HCT116 (cell line): ENCODE data around the gene RNF4. TPM values are rescaled to one million over a fixed set of nuclear protein-coding genes. Genes with fewer than 3 reads are reported as not detected.

ENCODE experiments used
- ATAC-seq: fragments of 200-7000 bp; cut with Tn5 transposase; 2 replicates; pipeline ENCODE4 v1.9.1; 2020; ENCODE audit warnings: mild to moderate bottlenecking, moderate library complexity
- BruUV-seq: library from RNA; stranded (reverse); fragments of 400-500 nt; replicated peaks from 2 replicates; lab custom pipeline; 2021; lab: Mats Ljungman, UMichigan
- CTCF ChIA-PET: fragments of 300-600 bp; sonication (Branson Sonifier 250); formaldehyde crosslinking; loops from one replicate; lab custom pipeline; 2021; ENCODE audit warnings: antibody characterized with exemption; lab: Charles Lee
- POLR2A ChIA-PET: fragments of 300-600, 350-600 bp; sonication (Branson Sonifier 250); formaldehyde crosslinking; loops from one replicate; lab custom pipeline; 2021; ENCODE audit warnings: antibody characterized with exemption; lab: Charles Lee
- RAD21 ChIA-PET, 2 experiments: fragments of 300-600 bp; sonication (Branson Sonifier 250); formaldehyde crosslinking; loops; one replicate each; lab custom pipeline; 2023; ENCODE audit warnings: low total read pairs in 2 of 2; ENCODE audit not compliant: uncharacterized antibody in 2 of 2, unreplicated experiment in 2 of 2, low non-redundant PET in 1 of 2; lab: Charles Lee
- DNase-seq: peaks from one replicate; pipeline ENCODE4 v3.0.0-alpha.2; 2010; ENCODE audit warnings: low read depth, low spot score
- H2AFZ ChIP-seq: fragments of 200-600 bp; shearing (Covaris generic), sonication (generic); 2 replicates; pipeline ENCODE4 v1.6.1; 2017; ENCODE audit warnings: low read depth, mixed run types, mixed read lengths, antibody characterized with exemption, low read length; ENCODE audit not compliant: poor library complexity, severe bottlenecking
- H3K27ac ChIP-seq: 2 replicates; pipeline ENCODE4 v1.5.1; 2012; ENCODE audit warnings: low read depth, low read length
- H3K27me3 ChIP-seq: fragments of 200-600 bp; sonication (generic); 2 replicates; pipeline ENCODE4 v1.6.1; 2016; ENCODE audit warnings: mixed run types, low read length, mixed read lengths; ENCODE audit not compliant: insufficient read depth
- H3K36me3 ChIP-seq, 2 experiments: fragments of 200-500 bp in 1 of 2; fragments of 200-600 bp in 1 of 2; sonication (Bioruptor generic) in 1 of 2; sonication (generic) in 1 of 2; 2 replicates each; pipeline versions ENCODE4 v1.5.1 to v1.6.1; 2014 to 2016; ENCODE audit warnings: low read length in 2 of 2, inconsistent platforms in 1 of 2, mixed read lengths in 1 of 2, mixed run types in 1 of 2; ENCODE audit not compliant: insufficient read depth in 2 of 2, control insufficient read depth in 1 of 2
- H3K4me1 ChIP-seq, 2 experiments: fragments of 200-600 bp in 1 of 2; sonication (generic) in 1 of 2; 2 replicates each; pipeline versions ENCODE4 v1.5.1 to v1.6.1; 2012 to 2017; ENCODE audit warnings: low read length in 2 of 2, inconsistent platforms in 1 of 2, mild to moderate bottlenecking in 1 of 2, mixed read lengths in 1 of 2, mixed run types in 1 of 2, moderate library complexity in 1 of 2; ENCODE audit not compliant: insufficient read depth in 2 of 2, control insufficient read depth in 1 of 2
- H3K4me2 ChIP-seq: fragments of 200-600 bp; sonication (generic); 2 replicates; pipeline ENCODE4 v1.6.1; 2017; ENCODE audit warnings: mixed run types, low read length, mixed read lengths
- H3K4me3 ChIP-seq, 2 experiments: fragments of 200-600 bp in 1 of 2; sonication (generic) in 1 of 2; replicated peaks in 1 of 2; 2 replicates each; pipeline ENCODE4 v1.5.1; 2011 to 2016; ENCODE audit warnings: low read length in 2 of 2, control low read depth in 1 of 2, low read depth in 1 of 2, mild to moderate bottlenecking in 1 of 2, mixed read lengths in 1 of 2, mixed run types in 1 of 2
- H3K79me2 ChIP-seq: fragments of 200-600 bp; sonication (generic); 2 replicates; pipeline ENCODE4 v1.6.1; 2017; ENCODE audit warnings: mild to moderate bottlenecking, mixed run types, low read length, moderate library complexity, mixed read lengths; ENCODE audit not compliant: insufficient read depth
- H3K9ac ChIP-seq: fragments of 200-600 bp; sonication (generic); 2 replicates; pipeline ENCODE4 v1.6.1; 2016; ENCODE audit warnings: low read length, mixed read lengths
- H3K9me2 ChIP-seq: fragments of 200-600 bp; sonication (generic), shearing (Covaris generic); 2 replicates; pipeline ENCODE4 v1.6.1; 2017; ENCODE audit warnings: mixed run types, mild to moderate bottlenecking, moderate library complexity; ENCODE audit not compliant: insufficient read depth
- H3K9me3 ChIP-seq, 2 experiments: fragments of 200-500 bp in 1 of 2; fragments of 200-600 bp in 1 of 2; sonication (Bioruptor generic) in 1 of 2; sonication (generic) in 1 of 2; 2 replicates each; pipeline ENCODE4 v1.6.1; 2014 to 2017; ENCODE audit warnings: low read length in 2 of 2, mixed read lengths in 2 of 2, inconsistent platforms in 1 of 2, low read depth in 1 of 2, mild to moderate bottlenecking in 1 of 2, mixed run types in 1 of 2, moderate library complexity in 1 of 2; ENCODE audit not compliant: control insufficient read depth in 1 of 2, insufficient read depth in 1 of 2
- H4K20me1 ChIP-seq: fragments of 200-600 bp; sonication (generic), shearing (Covaris generic); 2 replicates; pipeline ENCODE4 v1.6.1; 2017; ENCODE audit warnings: mixed run types, mild to moderate bottlenecking, moderate library complexity; ENCODE audit not compliant: insufficient read depth
- JUND ChIP-seq: IDR thresholded peaks from 2 replicates; pipeline ENCODE4 v1.6.1; 2012
- POLR2A ChIP-seq: IDR thresholded peaks from 2 replicates; pipeline ENCODE4 v1.7.0; 2011; ENCODE audit warnings: borderline replicate concordance; ENCODE audit not compliant: insufficient read depth, insufficient read length; ENCODE audit errors: extremely low read depth
- POLR2AphosphoS5 ChIP-seq: IDR thresholded peaks from 2 replicates; pipeline ENCODE4 v1.6.1; 2011; ENCODE audit warnings: mild to moderate bottlenecking, low read depth, low read length, moderate library complexity
- SIN3A ChIP-seq: IDR thresholded peaks from 2 replicates; pipeline ENCODE4 v1.6.1; 2012; ENCODE audit warnings: low read depth
- intact Hi-C: fragments of 100-400 bp; cut with micrococcal nuclease; formaldehyde crosslinking; loops from 2 replicates; pipeline ENCODE4 v1.10.0; 2022
- total RNA-seq: library from RNA; stranded (reverse); gene quantifications from one replicate; pipeline ENCODE4 v1.2.1, GENCODE V29; 2021; ENCODE audit not compliant: unreplicated experiment

RNF4 gene
- total RNA-seq, 1 experiment from 2014 or later = 62.3 TPM

- no peaks in the 10 kb centered on the region for H3K79me2 ChIP-seq
- no peaks in the 10 kb centered on the region for H4K20me1 ChIP-seq
- CTCF ChIA-PET = no interaction called here
- H3K9me2 ChIP-seq = no peaks in the 10 kb centered on the region
- BruUV-seq = no TSS peak
- no peak overlapping the region for H3K27ac ChIP-seq
- H3K4me1 ChIP-seq = no peaks in the 10 kb centered on the region
- H3K9me3 ChIP-seq = no peaks in the 10 kb centered on the region
- POLR2A ChIA-PET = no interaction called here
- no peak overlapping the region for H3K9ac ChIP-seq
- no peaks in the 10 kb centered on the region for H3K36me3 ChIP-seq
- intact Hi-C loops = no loop called here
- ATAC-seq = no peak
- TF ChIP-seq POLR2AphosphoS5 = no peak
- TF ChIP-seq POLR2A = no peak
- RAD21 ChIA-PET = no interaction called here
- no peak overlapping the region for H2AFZ ChIP-seq
- H3K4me3 ChIP-seq = no peak overlapping the region
- H3K27me3 ChIP-seq = no peaks in the 10 kb centered on the region
- no peak for DNase-seq
- no peak overlapping the region for H3K4me2 ChIP-seq
Measured at GRCh38 chr4:2449051-2449450, 19.9 kb upstream of the RNF4 start.

GRCh38 chr4:2449511-2450392 lies 19.2 kb upstream of the RNF4 start:
- RAD21 ChIA-PET = no interaction called here
- H3K9ac ChIP-seq = no peak overlapping the region

More at GRCh38 chr4:2449511-2450392, 19.2 kb upstream of the RNF4 start:
- intact Hi-C loops = no loop called here
- no peak for ATAC-seq
- Histone ChIP-seq H3K4me3 (no peak overlapping the region), H3K9me2 (no peaks in the 10 kb centered on the region), H3K9me3 (no peaks in the 10 kb centered on the region), H3K27ac (no peak overlapping the region), H3K27me3 (no peaks in the 10 kb centered on the region), H3K4me1 (no peaks in the 10 kb centered on the region), H3K79me2 (no peaks in the 10 kb centered on the region)
- no TSS peak for BruUV-seq
- CTCF ChIA-PET = interaction anchor here (1.7 kb wide), 1 partner anchor 8 kb away, joined by 8 read pairs; no protein-coding TSS in a partner anchor
- no peak for DNase-seq
- no peak for TF ChIP-seq JUND
- no peak for TF ChIP-seq SIN3A
- TF ChIP-seq, all 23 proteins: peak for 0
- H4K20me1 ChIP-seq = no peaks in the 10 kb centered on the region
- no peak overlapping the region for H3K4me2 ChIP-seq
- POLR2A ChIA-PET = no interaction called here
- no peaks in the 10 kb centered on the region for H3K36me3 ChIP-seq
- H2AFZ ChIP-seq = no peak overlapping the region
